ENCODE results near the gene TLR1. TPM values are rescaled to one million over a fixed set of nuclear protein-coding genes. Genes with fewer than 3 reads are reported as not detected.

The TLR1 gene
- total RNA-seq, 4 donors from 2014 or later = 6.7 to 9.8 (median 8.9) TPM

DNA sequence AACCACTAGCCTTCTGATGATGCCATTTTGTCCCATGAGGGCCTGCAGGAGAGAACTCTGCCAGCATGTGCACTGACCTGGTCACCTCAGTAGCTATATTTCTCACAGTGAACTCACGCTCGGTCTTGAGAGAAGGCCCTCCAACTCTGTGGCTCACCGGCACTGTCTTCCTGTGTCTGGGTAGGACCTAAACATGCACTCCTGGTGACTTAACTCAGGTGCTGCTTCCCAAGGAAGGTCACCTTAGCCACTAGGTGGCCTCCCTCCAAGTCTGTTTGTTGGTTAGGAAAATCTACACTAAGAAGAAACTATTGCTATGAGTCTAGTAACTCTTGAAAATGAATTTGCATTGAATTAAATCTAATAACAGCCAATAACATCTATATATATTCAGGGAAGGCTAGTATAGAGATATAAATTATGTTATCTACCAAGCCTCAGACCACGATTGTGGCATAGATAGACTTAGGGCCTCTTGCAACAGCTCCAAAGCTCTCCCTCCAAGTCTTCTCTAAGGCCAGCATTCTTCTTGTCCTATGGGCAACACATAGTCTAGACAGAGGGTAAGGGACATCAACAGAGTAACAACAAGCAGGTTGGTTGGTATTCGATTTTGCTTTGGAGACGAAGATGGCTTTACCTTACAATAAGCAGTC, 46.5 kb downstream of the TLR1 start:
- TF ChIP-seq POLR2AphosphoS5 (IDR thresholded peaks at IDR 0.05) (no peak), EP300 (IDR thresholded peaks at IDR 0.05) (no peak), POLR2A (IDR thresholded peaks at IDR 0.05) (no peak)
- TF ChIP-seq, protein P1, sequence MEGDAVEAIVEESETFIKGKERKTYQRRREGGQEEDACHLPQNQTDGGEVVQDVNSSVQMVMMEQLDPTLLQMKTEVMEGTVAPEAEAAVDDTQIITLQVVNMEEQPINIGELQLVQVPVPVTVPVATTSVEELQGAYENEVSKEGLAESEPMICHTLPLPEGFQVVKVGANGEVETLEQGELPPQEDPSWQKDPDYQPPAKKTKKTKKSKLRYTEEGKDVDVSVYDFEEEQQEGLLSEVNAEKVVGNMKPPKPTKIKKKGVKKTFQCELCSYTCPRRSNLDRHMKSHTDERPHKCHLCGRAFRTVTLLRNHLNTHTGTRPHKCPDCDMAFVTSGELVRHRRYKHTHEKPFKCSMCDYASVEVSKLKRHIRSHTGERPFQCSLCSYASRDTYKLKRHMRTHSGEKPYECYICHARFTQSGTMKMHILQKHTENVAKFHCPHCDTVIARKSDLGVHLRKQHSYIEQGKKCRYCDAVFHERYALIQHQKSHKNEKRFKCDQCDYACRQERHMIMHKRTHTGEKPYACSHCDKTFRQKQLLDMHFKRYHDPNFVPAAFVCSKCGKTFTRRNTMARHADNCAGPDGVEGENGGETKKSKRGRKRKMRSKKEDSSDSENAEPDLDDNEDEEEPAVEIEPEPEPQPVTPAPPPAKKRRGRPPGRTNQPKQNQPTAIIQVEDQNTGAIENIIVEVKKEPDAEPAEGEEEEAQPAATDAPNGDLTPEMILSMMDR (IDR thresholded peaks at IDR 0.05) = no peak
- no peak for DNase-seq (ENCODE audit: low spot score in 2 of 2)
- WGBS = 87% methylated on average over 6 of the region's 6 CpGs

DNA sequence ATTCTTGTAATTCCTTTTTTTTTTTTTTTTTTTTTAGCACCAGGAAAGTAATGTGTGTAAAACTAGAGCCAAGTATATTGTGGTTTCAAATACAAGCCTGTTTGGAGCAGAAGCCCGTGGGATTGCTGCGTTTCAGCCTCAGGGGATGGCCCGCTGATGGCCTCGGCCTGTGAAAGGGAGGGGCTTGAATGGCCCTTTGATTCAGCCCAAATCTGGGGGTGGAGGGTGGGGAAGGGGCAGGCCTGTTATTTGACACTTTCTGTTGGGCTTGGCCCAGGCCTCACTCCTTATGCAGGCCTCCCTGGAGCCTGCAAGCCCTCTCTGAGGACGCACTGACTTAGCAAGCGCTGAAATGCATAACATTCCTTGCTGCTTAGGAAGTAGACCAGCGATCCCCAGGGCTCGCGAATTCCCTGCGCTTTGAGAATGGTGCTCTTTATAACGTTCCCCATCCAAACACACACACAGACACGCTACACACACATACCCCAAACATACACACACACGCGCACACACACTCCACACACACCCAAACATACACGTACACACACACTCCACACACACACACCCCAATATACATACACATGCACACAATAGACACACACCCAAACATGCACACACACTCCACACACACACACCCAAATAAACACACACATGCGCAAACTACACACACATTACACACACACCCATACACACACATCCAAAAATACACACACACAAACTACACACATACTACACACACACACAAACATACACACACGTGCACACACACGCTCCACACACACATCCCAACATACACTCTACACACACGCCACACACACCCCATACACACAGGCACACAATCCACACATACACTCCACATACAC, 51.4 kb downstream of the TLR1 start:
- Histone ChIP-seq H3K27me3 (no peaks in the 10 kb centered on the region), H3K4me1 (peaks cover 11% of the 10 kb centered on the region), H3K9me3 (no peaks in the 10 kb centered on the region), H3K4me3 (no peak overlapping the region), H3K36me3 (no peaks in the 10 kb centered on the region), H3K27ac (peak overlapping the region; percentile 73)
- DNase-seq (ENCODE audit: low spot score in 2 of 2) = peak; percentile 86 to 88
- 42% methylated on average over 19 of the region's 19 CpGs for WGBS
- peak in 1 of 3 donors; percentile 38 for TF ChIP-seq POLR2AphosphoS5 (IDR thresholded peaks at IDR 0.05)
- TF ChIP-seq EP300 (IDR thresholded peaks at IDR 0.05) = no peak

More for the DNA sequence above, 46.5 kb downstream of the TLR1 start:
- Histone ChIP-seq H3K36me3 (no peaks in the 10 kb centered on the region), H3K4me1 (peaks cover 10% of the 10 kb centered on the region), H3K9me3 (no peaks in the 10 kb centered on the region), H3K4me3 (no peak overlapping the region), H3K27me3 (no peaks in the 10 kb centered on the region), H3K27ac (no peak overlapping the region)

DNA sequence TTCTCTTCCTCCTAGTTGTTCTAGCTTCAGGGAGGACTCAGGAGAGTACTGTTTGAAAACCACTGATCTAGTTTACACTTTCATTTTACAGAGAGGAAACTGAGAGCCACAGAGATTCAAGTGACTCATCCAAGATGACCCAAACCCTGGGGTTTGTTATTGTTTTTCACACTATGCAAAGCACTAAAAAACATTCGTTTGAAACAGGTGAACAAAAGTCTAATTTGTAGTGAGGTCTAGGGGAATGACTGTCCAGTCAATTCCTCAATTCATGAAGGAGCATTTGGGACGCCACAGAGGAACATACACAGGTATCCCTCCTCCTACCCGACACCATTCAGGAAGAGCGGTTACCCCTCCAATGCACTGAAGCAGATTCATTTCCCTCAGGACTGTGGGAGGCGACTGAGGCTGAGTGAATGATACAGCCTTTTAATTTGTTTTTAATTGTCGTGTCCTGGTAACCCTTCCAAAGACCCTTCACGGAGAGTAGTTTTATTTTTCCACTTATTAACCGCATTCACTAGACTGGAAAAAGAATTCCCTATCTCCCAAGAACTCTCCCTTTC, 52.1 kb downstream of the TLR1 start:
- WGBS = 55% methylated on average over 8 of the region's 8 CpGs

DNA sequence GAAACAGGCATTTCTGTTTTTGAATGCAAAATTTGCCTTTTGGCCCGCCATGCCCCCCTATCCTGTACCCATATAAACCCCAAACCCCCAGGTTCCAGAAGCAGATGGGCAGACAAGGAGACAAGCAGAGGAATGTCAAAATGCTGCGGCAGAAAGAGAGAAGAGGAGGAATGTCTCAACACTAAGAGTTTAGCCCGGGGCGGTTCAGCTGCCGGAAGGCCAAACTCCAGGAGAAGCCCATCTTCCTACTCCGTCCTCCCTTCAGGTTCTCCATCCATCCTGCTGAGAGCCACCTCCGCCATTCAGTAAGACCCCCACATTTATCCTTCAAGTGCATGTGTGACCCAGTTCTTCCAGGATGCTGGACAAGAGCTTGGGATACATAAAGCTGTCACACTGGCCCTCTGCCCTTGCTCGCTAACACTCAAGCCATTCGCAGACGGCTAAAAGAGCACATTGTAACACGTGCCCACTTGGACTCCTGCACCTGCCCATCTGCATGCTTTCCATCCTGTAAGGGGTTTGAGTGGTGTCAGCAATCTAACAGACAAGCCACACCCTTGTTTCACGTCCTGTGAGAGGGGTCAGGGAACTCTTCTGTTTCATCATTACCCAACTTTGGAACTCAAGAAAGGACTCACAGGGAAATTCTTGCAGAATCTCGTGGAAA, 53.1 kb downstream of the TLR1 start:
- TF ChIP-seq POLR2A (IDR thresholded peaks at IDR 0.05) (no peak), EP300 (IDR thresholded peaks at IDR 0.05) (no peak), POLR2AphosphoS5 (IDR thresholded peaks at IDR 0.05) (no peak)
- TF ChIP-seq, protein P1 (IDR thresholded peaks at IDR 0.05) = no peak
- 88% methylated on average over 13 of the region's 13 CpGs for WGBS

More for the DNA sequence above, 52.1 kb downstream of the TLR1 start:
- no peaks in the 10 kb centered on the region for H3K9me3 ChIP-seq
- peaks cover 11% of the 10 kb centered on the region for H3K4me1 ChIP-seq
- H3K27ac ChIP-seq = peak overlapping the region; percentile 73
- H3K4me3 ChIP-seq = no peak overlapping the region
- no peak for DNase-seq (ENCODE audit: low spot score in 2 of 2)
- no peak for TF ChIP-seq POLR2AphosphoS5 (IDR thresholded peaks at IDR 0.05)
- TF ChIP-seq POLR2A (IDR thresholded peaks at IDR 0.05) = no peak
- TF ChIP-seq EP300 (IDR thresholded peaks at IDR 0.05) = no peak
- TF ChIP-seq, protein P1 (IDR thresholded peaks at IDR 0.05) = no peak
- H3K27me3 ChIP-seq = no peaks in the 10 kb centered on the region
- no peaks in the 10 kb centered on the region for H3K36me3 ChIP-seq

DNA sequence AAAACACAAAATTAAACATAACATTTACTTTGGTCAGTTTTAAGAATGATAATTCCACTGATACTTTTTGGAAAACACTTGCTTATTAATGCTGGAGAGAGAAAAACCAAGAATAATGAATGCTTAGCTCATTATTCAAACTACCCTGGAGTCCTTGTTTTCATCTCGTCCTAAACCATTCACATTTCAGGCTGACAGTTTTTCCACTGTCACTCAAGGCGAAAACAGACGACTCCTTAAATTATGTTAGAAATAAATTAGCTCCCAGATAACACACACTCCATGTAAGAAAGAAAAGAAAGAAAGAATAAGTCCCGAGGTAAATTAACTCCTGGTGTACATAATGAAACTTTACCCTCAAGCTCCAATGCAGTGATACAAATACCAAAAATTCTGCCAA, 55.3 kb downstream of the TLR1 start:
- Histone ChIP-seq H3K4me1 (peaks cover 11% of the 10 kb centered on the region), H3K36me3 (no peaks in the 10 kb centered on the region), H3K27me3 (no peaks in the 10 kb centered on the region), H3K4me3 (no peak overlapping the region), H3K9me3 (no peaks in the 10 kb centered on the region), H3K27ac (no peak overlapping the region)
- WGBS = 66% methylated on average over 4 of the region's 4 CpGs
- DNase-seq (ENCODE audit: low spot score in 2 of 2) = no peak
- no peak for TF ChIP-seq EP300 (IDR thresholded peaks at IDR 0.05)
- TF ChIP-seq POLR2A (IDR thresholded peaks at IDR 0.05) = no peak
- TF ChIP-seq, protein P1 (IDR thresholded peaks at IDR 0.05) = no peak
- no peak for TF ChIP-seq POLR2AphosphoS5 (IDR thresholded peaks at IDR 0.05)

More for the DNA sequence above, 53.1 kb downstream of the TLR1 start:
- Histone ChIP-seq H3K27me3 (no peaks in the 10 kb centered on the region), H3K27ac (no peak overlapping the region), H3K4me1 (peaks cover 11% of the 10 kb centered on the region), H3K4me3 (no peak overlapping the region), H3K9me3 (no peaks in the 10 kb centered on the region), H3K36me3 (no peaks in the 10 kb centered on the region)
- no peak for DNase-seq (ENCODE audit: low spot score in 2 of 2)
